ENCODE measurements around the gene BCAM. TPM values are rescaled to one million over a fixed set of nuclear protein-coding genes. Genes with fewer than 3 reads are reported as not detected.

The BCAM gene
- total RNA-seq, 2 experiments from 2014 or later: not detected

GRCh38 chr19:44772959-44773358, 35.9 kb upstream of the BCAM start:
- no peak overlapping the region for H3K27ac ChIP-seq (ENCODE audit: low read depth, low read length, poor library complexity, severe bottlenecking)
- no peaks in the 10 kb centered on the region for H3K79me2 ChIP-seq (ENCODE audit: insufficient read depth, low read depth, low read length)
- intact Hi-C loops (cut with micrococcal nuclease; ENCODE audit: unreplicated experiment): no loop called here
- no peaks in the 10 kb centered on the region for H3K36me3 ChIP-seq (ENCODE audit: insufficient read depth, low read length)
- no peaks in the 10 kb centered on the region for H4K20me1 ChIP-seq (ENCODE audit: insufficient read depth, low read length)
- no peaks in the 10 kb centered on the region for H3K9me2 ChIP-seq (ENCODE audit: insufficient read depth, low read length)
- H3K4me2 ChIP-seq (ENCODE audit: low read length): no peak overlapping the region
- TF ChIP-seq CTCF (conservative IDR thresholded peaks at IDR 0.05; ENCODE audit: low read length) (no peak), EZH2phosphoT487 (IDR thresholded peaks at IDR 0.05; ENCODE audit: borderline replicate concordance, low read depth, low read length) (no peak)
- H2AFZ ChIP-seq (ENCODE audit: low read length): no peak overlapping the region
- H3K9me3 ChIP-seq (ENCODE audit: low read length): no peaks in the 10 kb centered on the region
- H3K4me3 ChIP-seq (ENCODE audit: low read depth, low read length, poor library complexity, severe bottlenecking): no peak overlapping the region
- H3K4me1 ChIP-seq (ENCODE audit: insufficient read depth, low read length, poor library complexity, severe bottlenecking): peaks cover 11% of the 10 kb centered on the region
- no TSS peak for BruUV-seq (replicated peaks)
- ChIA-PET POLR2A (interaction anchor here (0.6 kb wide), 1 partner anchor 33 kb away, joined by 5 read pairs; no protein-coding TSS in a partner anchor), CTCF (ENCODE audit: unreplicated experiment) (interaction anchor here (0.9 kb wide), 1 partner anchor 49 kb away, joined by 4 read pairs; no protein-coding TSS in a partner anchor)
- DNase-seq (ENCODE audit: low spot score): no peak

- Histone ChIP-seq H3K4me1 (ENCODE audit: insufficient read depth, low read length, poor library complexity, severe bottlenecking) (no peaks in the 10 kb centered on the region), H2AFZ (ENCODE audit: low read length) (no peak overlapping the region), H4K20me1 (ENCODE audit: insufficient read depth, low read length) (no peaks in the 10 kb centered on the region), H3K27ac (ENCODE audit: low read depth, low read length, poor library complexity, severe bottlenecking) (no peak overlapping the region), H3K9me3 (ENCODE audit: low read length) (no peaks in the 10 kb centered on the region), H3K79me2 (ENCODE audit: insufficient read depth, low read depth, low read length) (no peaks in the 10 kb centered on the region), H3K36me3 (ENCODE audit: insufficient read depth, low read length) (no peaks in the 10 kb centered on the region), H3K9me2 (ENCODE audit: insufficient read depth, low read length) (no peaks in the 10 kb centered on the region), H3K4me2 (ENCODE audit: low read length) (no peak overlapping the region), H3K4me3 (ENCODE audit: low read depth, low read length, poor library complexity, severe bottlenecking) (no peak overlapping the region)
- intact Hi-C loops (cut with micrococcal nuclease; ENCODE audit: unreplicated experiment): no loop called here
- ChIA-PET POLR2A (no interaction called here), CTCF (ENCODE audit: unreplicated experiment) (no interaction called here)
- no peak for DNase-seq (ENCODE audit: low spot score)
- TF ChIP-seq CTCF (conservative IDR thresholded peaks at IDR 0.05; ENCODE audit: low read length) (no peak), EZH2phosphoT487 (IDR thresholded peaks at IDR 0.05; ENCODE audit: borderline replicate concordance, low read depth, low read length) (no peak)
- no TSS peak for BruUV-seq (replicated peaks)
These were observed 33.1 kb upstream of the BCAM start for GRCh38 chr19:44775676-44776240.

- POLR2A ChIA-PET: no interaction called here
- BruUV-seq (replicated peaks): no TSS peak
- intact Hi-C loops (cut with micrococcal nuclease; ENCODE audit: unreplicated experiment): no loop called here
- Histone ChIP-seq H3K4me2 (ENCODE audit: low read length) (no peak overlapping the region), H3K36me3 (ENCODE audit: insufficient read depth, low read length) (no peaks in the 10 kb centered on the region), H3K27ac (ENCODE audit: low read depth, low read length, poor library complexity, severe bottlenecking) (no peak overlapping the region), H3K79me2 (ENCODE audit: insufficient read depth, low read depth, low read length) (no peaks in the 10 kb centered on the region), H3K4me3 (ENCODE audit: low read depth, low read length, poor library complexity, severe bottlenecking) (no peak overlapping the region), H3K9me3 (ENCODE audit: low read length) (no peaks in the 10 kb centered on the region), H2AFZ (ENCODE audit: low read length) (no peak overlapping the region), H3K9me2 (ENCODE audit: insufficient read depth, low read length) (no peaks in the 10 kb centered on the region), H4K20me1 (ENCODE audit: insufficient read depth, low read length) (no peaks in the 10 kb centered on the region), H3K4me1 (ENCODE audit: insufficient read depth, low read length, poor library complexity, severe bottlenecking) (no peaks in the 10 kb centered on the region)
- DNase-seq (ENCODE audit: low spot score): no peak
- CTCF ChIA-PET (ENCODE audit: unreplicated experiment): no interaction called here
- TF ChIP-seq CTCF (conservative IDR thresholded peaks at IDR 0.05; ENCODE audit: low read length) (no peak), EZH2phosphoT487 (IDR thresholded peaks at IDR 0.05; ENCODE audit: borderline replicate concordance, low read depth, low read length) (no peak)
These were observed 32.4 kb upstream of the BCAM start for GRCh38 chr19:44776402-44777096.
